CD4-positive, alpha-beta T cell (primary cell): ENCODE data around the gene HDAC5. TPM values are rescaled to one million over a fixed set of nuclear protein-coding genes. Genes with fewer than 3 reads are reported as not detected.

Source experiments
- ATAC-seq: fragments of 200-7000 bp; cut with Tn5 transposase; one replicate; pipeline ENCODE4 v1.10.0; 2022; ENCODE audit warnings: mild to moderate bottlenecking; ENCODE audit not compliant: poor library complexity
- CTCF ChIA-PET: fragments of 350-600 bp; sonication (Branson Sonifier 250); formaldehyde crosslinking; loops from one replicate; lab custom pipeline; 2021; ENCODE audit warnings: antibody characterized with exemption, inconsistent platforms; lab: Charles Lee
- POLR2A ChIA-PET: fragments of 350-600 bp; sonication (Branson Sonifier 250); formaldehyde crosslinking; loops from one replicate; lab custom pipeline; 2021; ENCODE audit warnings: antibody characterized with exemption, inconsistent platforms; lab: Charles Lee
- DNase-seq, 14 experiments: peaks; one replicate each; pipeline ENCODE4 v3.0.0-alpha.2; 2013 to 2020; ENCODE audit warnings: mixed read lengths in 2 of 14
- H3K27ac ChIP-seq, 2 donors: one replicate each; pipeline versions ENCODE4 v1.5.1 to v1.7.0; 2013; ENCODE audit warnings: low read length in 2 of 2, low read depth in 1 of 2, mild to moderate bottlenecking in 1 of 2
- H3K27me3 ChIP-seq, 2 experiments: 1 replicate in 1 of 2; 2 replicates in 1 of 2; pipeline versions ENCODE4 v1.6.1 to v1.7.0; 2013; ENCODE audit warnings: low read length in 2 of 2, control low read depth in 1 of 2, mild to moderate bottlenecking in 1 of 2, moderate library complexity in 1 of 2; ENCODE audit not compliant: insufficient read depth in 2 of 2, control insufficient read depth in 1 of 2
- H3K36me3 ChIP-seq: one replicate; pipeline ENCODE4 v1.6.1; 2013; ENCODE audit warnings: low read length, control low read depth; ENCODE audit not compliant: insufficient read depth
- H3K4me1 ChIP-seq: one replicate; pipeline ENCODE4 v1.6.1; 2013; ENCODE audit warnings: low read length, control low read depth; ENCODE audit not compliant: insufficient read depth
- H3K4me3 ChIP-seq: one replicate; pipeline ENCODE4 v1.5.1; 2013; ENCODE audit warnings: mild to moderate bottlenecking, low read length, moderate library complexity
- H3K9me3 ChIP-seq, 2 experiments: 1 replicate in 1 of 2; 2 replicates in 1 of 2; pipeline versions ENCODE4 v1.6.1 to v1.7.0; 2013; ENCODE audit warnings: low read length in 2 of 2, mild to moderate bottlenecking in 2 of 2, control low read depth in 1 of 2, moderate library complexity in 1 of 2; ENCODE audit not compliant: control insufficient read depth in 1 of 2, insufficient read depth in 1 of 2
- H3K27ac Mint-ChIP-seq: one replicate; pipeline ENCODE4 v1.8.0; 2020; ENCODE audit warnings: mixed read lengths
- H3K27me3 Mint-ChIP-seq: one replicate; pipeline ENCODE4 v1.8.0; 2021; ENCODE audit warnings: mixed read lengths
- H3K36me3 Mint-ChIP-seq: one replicate; pipeline ENCODE4 v1.8.0; 2021; ENCODE audit warnings: low read depth, mixed read lengths
- H3K4me1 Mint-ChIP-seq: one replicate; pipeline ENCODE4 v1.8.0; 2021; ENCODE audit warnings: low read depth, mixed read lengths
- H3K4me3 Mint-ChIP-seq: one replicate; pipeline ENCODE4 v1.8.0; 2020; ENCODE audit warnings: mild to moderate bottlenecking, mixed read lengths
- H3K9me3 Mint-ChIP-seq: one replicate; pipeline ENCODE4 v1.8.0; 2020; ENCODE audit warnings: mixed read lengths
- CTCF ChIP-seq: fragments of 200-600 bp; IDR thresholded peaks from one replicate; pipeline ENCODE4 v1.8.0; 2022; ENCODE audit warnings: antibody characterized with exemption, mild to moderate bottlenecking
- intact Hi-C, 2 experiments: fragments of 100-400 bp; cut with DNase I in 1 of 2; cut with micrococcal nuclease in 1 of 2; formaldehyde crosslinking; loops; one replicate each; pipeline versions ENCODE4 v1.15.1 to v1.9.0; 2023 to 2025; cut with DNase I, micrococcal nuclease
- total RNA-seq, 174 experiments: library from RNA in 2 of 174; stranded (reverse) in 2 of 174; gene quantifications; one replicate each; pipeline ENCODE4 v1.2.3 and lab custom pipeline; 2021 to 2026

HDAC5 gene
- total RNA-seq, 2 experiments from 2014 or later = 92.0 to 92.5 TPM

DNA sequence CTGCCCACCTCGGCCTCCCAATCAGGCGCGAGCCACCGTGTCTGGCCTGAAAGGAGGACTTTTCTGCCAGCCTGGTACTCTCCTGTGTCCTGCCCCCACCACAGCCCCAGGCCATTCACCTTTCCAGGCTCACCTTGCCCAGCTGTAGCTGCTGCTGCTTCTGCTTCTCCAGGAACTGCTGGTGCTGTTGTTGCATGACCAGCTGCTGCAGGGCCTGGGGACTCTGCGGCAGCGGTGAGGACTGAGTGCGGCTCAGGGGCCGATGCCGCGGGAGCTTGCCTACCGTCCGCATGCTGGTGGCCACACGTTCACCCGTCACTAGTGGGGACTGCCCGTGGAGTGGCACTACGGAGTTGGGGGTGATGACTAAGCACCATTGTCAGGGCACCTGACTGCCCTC is 35.2 kb downstream of the HDAC5 start:
- Mint-ChIP-seq H3K4me1 (no peaks in the 10 kb centered on the region), H3K36me3 (peaks cover 68% of the 10 kb centered on the region), H3K27ac (no peak overlapping the region), H3K9me3 (no peaks in the 10 kb centered on the region), H3K27me3 (no peaks in the 10 kb centered on the region), H3K4me3 (no peak overlapping the region)
- no peaks in the 10 kb centered on the region for H3K9me3 ChIP-seq
- CTCF ChIA-PET = no interaction called here
- peaks cover 52% of the 10 kb centered on the region for H3K36me3 ChIP-seq
- no peaks in the 10 kb centered on the region for H3K27me3 ChIP-seq
- POLR2A ChIA-PET = interaction anchor here (0.6 kb wide), 1 partner anchor 24 kb away, joined by 3 read pairs; no protein-coding TSS in a partner anchor
- no peak for TF ChIP-seq CTCF
- DNase-seq (no peak), ATAC-seq (no peak)
- intact Hi-C loops = loop anchor here in 1 of 2 experiments (10.0 kb wide), 1 partner anchor 863 kb away; the partner anchor contains the start of gene CCDC200
- H3K4me1 ChIP-seq = peaks cover 6% of the 10 kb centered on the region
- H3K27ac ChIP-seq = no peak overlapping the region
- no peak overlapping the region for H3K4me3 ChIP-seq

- Mint-ChIP-seq H3K4me3 (no peak overlapping the region), H3K36me3 (peaks cover 67% of the 10 kb centered on the region), H3K27ac (no peak overlapping the region), H3K4me1 (no peaks in the 10 kb centered on the region), H3K9me3 (no peaks in the 10 kb centered on the region), H3K27me3 (no peaks in the 10 kb centered on the region)
- no peaks in the 10 kb centered on the region for H3K27me3 ChIP-seq
- ChIA-PET POLR2A (no interaction called here), CTCF (no interaction called here)
- H3K4me3 ChIP-seq = no peak overlapping the region
- no peak overlapping the region for H3K27ac ChIP-seq
- DNase-seq = no peak
- intact Hi-C loops = loop anchor here in 1 of 2 experiments (10.0 kb wide), 1 partner anchor 863 kb away; the partner anchor contains the start of gene CCDC200
- no peak for ATAC-seq
- no peak for TF ChIP-seq CTCF
- H3K36me3 ChIP-seq = peaks cover 49% of the 10 kb centered on the region
- peaks cover 6% of the 10 kb centered on the region for H3K4me1 ChIP-seq
- no peaks in the 10 kb centered on the region for H3K9me3 ChIP-seq
Observed at GRCh38 chr17:44087319-44087718, 36.1 kb downstream of the HDAC5 start.

DNA sequence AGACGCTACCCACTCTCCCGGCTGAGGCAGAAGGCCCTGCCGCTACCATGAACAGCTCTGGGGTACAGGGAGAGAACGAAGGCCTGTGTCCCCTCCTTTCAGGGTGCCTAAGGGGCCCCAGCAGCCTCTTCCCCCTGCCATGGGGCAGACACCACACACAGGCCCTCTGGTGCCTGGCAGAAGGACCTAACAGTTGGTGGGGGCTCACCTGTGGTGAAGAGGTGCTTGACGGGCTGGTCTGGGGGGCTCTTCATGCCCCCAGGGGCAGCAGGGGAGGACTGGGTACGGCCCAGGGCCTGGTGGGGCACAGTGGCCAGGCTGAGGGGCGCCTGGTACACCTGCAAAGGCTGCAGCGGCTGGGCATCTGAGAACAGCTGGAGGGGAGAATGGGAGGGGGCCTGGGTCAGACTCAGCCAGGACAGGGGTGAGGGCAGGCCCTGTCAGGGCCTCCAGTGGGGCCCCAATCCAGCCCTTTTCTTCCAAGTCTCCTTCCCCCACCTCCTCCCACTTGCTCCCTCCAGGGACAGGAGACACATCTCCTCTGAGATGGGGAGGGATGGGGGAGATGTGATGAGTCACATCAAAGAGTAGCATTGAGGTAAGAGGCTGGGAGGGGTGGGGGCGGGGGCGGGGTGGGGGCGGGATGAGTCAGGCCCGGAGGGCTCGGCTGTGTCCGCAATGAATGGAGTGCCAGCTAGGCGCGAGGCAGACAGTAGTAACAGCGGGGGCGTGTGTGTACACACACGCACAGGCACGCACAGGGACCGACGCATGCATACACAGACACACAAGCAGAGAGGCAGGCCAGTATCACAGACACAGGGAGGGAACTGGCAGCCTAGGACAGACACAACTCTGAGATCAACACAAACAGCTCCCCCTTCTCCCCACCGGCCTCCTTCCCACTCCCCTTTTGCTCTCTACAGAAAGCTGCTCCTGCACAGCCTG is 36.8 kb downstream of the HDAC5 start:
- H3K27ac ChIP-seq = no peak overlapping the region
- Mint-ChIP-seq H3K9me3 (no peaks in the 10 kb centered on the region), H3K27me3 (no peaks in the 10 kb centered on the region), H3K36me3 (peaks cover 64% of the 10 kb centered on the region), H3K4me1 (no peaks in the 10 kb centered on the region), H3K27ac (no peak overlapping the region), H3K4me3 (no peak overlapping the region)
- H3K27me3 ChIP-seq = no peaks in the 10 kb centered on the region
- H3K36me3 ChIP-seq = peaks cover 48% of the 10 kb centered on the region
- intact Hi-C loops = loop anchor here in 1 of 2 experiments (10.0 kb wide), 1 partner anchor 862 kb away; the partner anchor contains the start of gene CCDC200
- DNase-seq (peak in 10 of 14 experiments; percentile 10 to 78 (median 38)), ATAC-seq (peak; percentile 76)
- TF ChIP-seq CTCF = no peak
- ChIA-PET POLR2A (no interaction called here), CTCF (interaction anchor here (0.8 kb wide), 1 partner anchor 132 kb away, joined by 3 read pairs; no protein-coding TSS in a partner anchor)
- H3K4me1 ChIP-seq = peaks cover 6% of the 10 kb centered on the region
- no peak overlapping the region for H3K4me3 ChIP-seq
- no peaks in the 10 kb centered on the region for H3K9me3 ChIP-seq
